Thymus (tissue), 2 donors: ENCODE results near the gene ADGRF1. TPM values are rescaled to one million over a fixed set of nuclear protein-coding genes. Genes with fewer than 3 reads are reported as not detected.

Experiments used
- polyA plus RNA-seq: library from polyadenylated mRNA; stranded (reverse); fragments of 200-250 nt; gene quantifications from one replicate; pipeline ENCODE4 v1.2.3, GENCODE V29; 2013
- total RNA-seq: library from RNA; stranded (reverse); fragments of 120-200 nt; gene quantifications from one replicate; pipeline ENCODE4 v1.2.4, GENCODE V29; 2013
- donor health status: healthy.

Gene ADGRF1
- total and polyA plus RNA-seq, 2 donors = 0.19 to 0.66 TPM

Other genes with a start within 250 kb of the ADGRF1 start
- gene MEP1A, start 248.9 kb downstream of the ADGRF1 start, total RNA-seq = 0.14 TPM
- 0.71 TPM for gene MEP1A, start 248.9 kb downstream of the ADGRF1 start, polyA plus RNA-seq
- gene ADGRF5, start 120.4 kb downstream of the ADGRF1 start, total RNA-seq = 4.2 TPM
- gene ADGRF5, start 120.4 kb downstream of the ADGRF1 start, polyA plus RNA-seq = 5.0 TPM